GM18508 (cell line): ENCODE results near the gene FOLR1.
A peak's percentile ranks its signal among the peaks of the same experiment; 100 is the strongest.

ENCODE experiments used
- ATAC-seq: cut with Tn5 transposase; IDR thresholded peaks from one replicate; pipeline ENCODE4 v1.9.1; 2021; ENCODE audit warnings: moderate number of reproducible peaks; ENCODE audit not compliant: insufficient read depth, unreplicated experiment

The FOLR1 gene

GRCh38 chr11:72222907-72223614 lies 31.1 kb downstream of the FOLR1 start:
- ATAC-seq, result peak; percentile 43

GRCh38 chr11:72223615-72224563 lies 31.9 kb downstream of the FOLR1 start:
- peak; percentile 27 for ATAC-seq

- ATAC-seq, result no peak
These were observed 32.8 kb downstream of the FOLR1 start, which contains the start of gene INPPL1 for GRCh38 chr11:72224564-72225410. Gene INPPL1 (plus strand): TSS chr11:72224767. CDS start chr11:72224985, 218 bp downstream.

- ATAC-seq, result no peak
These were observed 33.5 kb downstream of the FOLR1 start for GRCh38 chr11:72225411-72225951.

GRCh38 chr11:72226701-72227100 lies 34.8 kb downstream of the FOLR1 start:
- ATAC-seq, result no peak

GRCh38 chr11:72227316-72228228 lies 35.6 kb downstream of the FOLR1 start:
- ATAC-seq, result no peak

GRCh38 chr11:72228229-72228843 lies 36.4 kb downstream of the FOLR1 start:
- no peak for ATAC-seq

GRCh38 chr11:72228844-72229231 lies 36.9 kb downstream of the FOLR1 start:
- no peak for ATAC-seq

- no peak for ATAC-seq
These were observed 37.5 kb downstream of the FOLR1 start for GRCh38 chr11:72229336-72229924.

- no peak for ATAC-seq
These were observed 38.2 kb downstream of the FOLR1 start for GRCh38 chr11:72229925-72230763.

GRCh38 chr11:72230764-72231365 lies 38.9 kb downstream of the FOLR1 start:
- no peak for ATAC-seq

GRCh38 chr11:72231396-72232259 lies 39.7 kb downstream of the FOLR1 start:
- no peak for ATAC-seq

- no peak for ATAC-seq
These were observed 40.5 kb downstream of the FOLR1 start for GRCh38 chr11:72232260-72233055.

- ATAC-seq, result no peak
These were observed 41.3 kb downstream of the FOLR1 start for GRCh38 chr11:72233056-72233772.
